PC-3 (cell line): Measurements from ENCODE around the gene PIK3C3.

Source experiments
- EZH2 ChIP-seq: fragments of 300-600 bp; sonication (generic); IDR thresholded peaks from one replicate; pipeline ENCODE4 v1.6.1; 2017; ENCODE audit warnings: antibody characterized with exemption, mild to moderate bottlenecking, low read length; ENCODE audit not compliant: unreplicated experiment
- EZH2phosphoT487 ChIP-seq: fragments of 300-600 bp; sonication (generic); IDR thresholded peaks from 2 replicates; pipeline ENCODE4 v1.6.1; 2018; ENCODE audit warnings: mild to moderate bottlenecking, antibody characterized with exemption, low read length, borderline replicate concordance
- TF ChIP-seq, protein P1 (sequence below): fragments of 300-600 bp; sonication (generic); conservative IDR thresholded peaks from 2 replicates; pipeline ENCODE4 v1.5.1; 2017; ENCODE audit warnings: antibody characterized with exemption, low read depth, mild to moderate bottlenecking, low read length

GRCh38 chr18:41940506-41941215, 14.4 kb upstream of the PIK3C3 start:
- TF ChIP-seq, protein P1, sequence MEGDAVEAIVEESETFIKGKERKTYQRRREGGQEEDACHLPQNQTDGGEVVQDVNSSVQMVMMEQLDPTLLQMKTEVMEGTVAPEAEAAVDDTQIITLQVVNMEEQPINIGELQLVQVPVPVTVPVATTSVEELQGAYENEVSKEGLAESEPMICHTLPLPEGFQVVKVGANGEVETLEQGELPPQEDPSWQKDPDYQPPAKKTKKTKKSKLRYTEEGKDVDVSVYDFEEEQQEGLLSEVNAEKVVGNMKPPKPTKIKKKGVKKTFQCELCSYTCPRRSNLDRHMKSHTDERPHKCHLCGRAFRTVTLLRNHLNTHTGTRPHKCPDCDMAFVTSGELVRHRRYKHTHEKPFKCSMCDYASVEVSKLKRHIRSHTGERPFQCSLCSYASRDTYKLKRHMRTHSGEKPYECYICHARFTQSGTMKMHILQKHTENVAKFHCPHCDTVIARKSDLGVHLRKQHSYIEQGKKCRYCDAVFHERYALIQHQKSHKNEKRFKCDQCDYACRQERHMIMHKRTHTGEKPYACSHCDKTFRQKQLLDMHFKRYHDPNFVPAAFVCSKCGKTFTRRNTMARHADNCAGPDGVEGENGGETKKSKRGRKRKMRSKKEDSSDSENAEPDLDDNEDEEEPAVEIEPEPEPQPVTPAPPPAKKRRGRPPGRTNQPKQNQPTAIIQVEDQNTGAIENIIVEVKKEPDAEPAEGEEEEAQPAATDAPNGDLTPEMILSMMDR, result no peak
- TF ChIP-seq EZH2 (no peak), EZH2phosphoT487 (no peak)
